HG03342 (cell line): ENCODE measurements around the gene MAG.

Source experiments
- ATAC-seq: cut with Tn5 transposase; IDR thresholded peaks from one replicate; pipeline ENCODE4 v1.9.1; 2021; ENCODE audit warnings: mild to moderate bottlenecking, moderate library complexity; ENCODE audit not compliant: unreplicated experiment

The MAG gene, protein sequence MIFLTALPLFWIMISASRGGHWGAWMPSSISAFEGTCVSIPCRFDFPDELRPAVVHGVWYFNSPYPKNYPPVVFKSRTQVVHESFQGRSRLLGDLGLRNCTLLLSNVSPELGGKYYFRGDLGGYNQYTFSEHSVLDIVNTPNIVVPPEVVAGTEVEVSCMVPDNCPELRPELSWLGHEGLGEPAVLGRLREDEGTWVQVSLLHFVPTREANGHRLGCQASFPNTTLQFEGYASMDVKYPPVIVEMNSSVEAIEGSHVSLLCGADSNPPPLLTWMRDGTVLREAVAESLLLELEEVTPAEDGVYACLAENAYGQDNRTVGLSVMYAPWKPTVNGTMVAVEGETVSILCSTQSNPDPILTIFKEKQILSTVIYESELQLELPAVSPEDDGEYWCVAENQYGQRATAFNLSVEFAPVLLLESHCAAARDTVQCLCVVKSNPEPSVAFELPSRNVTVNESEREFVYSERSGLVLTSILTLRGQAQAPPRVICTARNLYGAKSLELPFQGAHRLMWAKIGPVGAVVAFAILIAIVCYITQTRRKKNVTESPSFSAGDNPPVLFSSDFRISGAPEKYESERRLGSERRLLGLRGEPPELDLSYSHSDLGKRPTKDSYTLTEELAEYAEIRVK

GRCh38 chr19:35291916-35292315 is at the start of gene MAG:
Gene MAG (plus strand): TSS chr19:35292161. CDS start chr19:35295409, 3,248 bp downstream.
- no peak for ATAC-seq

GRCh38 chr19:35246466-35247092 is 45.4 kb upstream of the MAG start:
- ATAC-seq = no peak

- ATAC-seq = peak; percentile 36
Measured at GRCh38 chr19:35247526-35248309, 44.2 kb upstream of the MAG start.

GRCh38 chr19:35248310-35249145 is 43.4 kb upstream of the MAG start, which contains the start of gene LSR:
Gene LSR (plus strand): TSS chr19:35249002. CDS start chr19:35249023, 21 bp downstream.
- ATAC-seq = peak; percentile 71

- no peak for ATAC-seq
Measured at GRCh38 chr19:35249146-35249847, 42.7 kb upstream of the MAG start.

- no peak for ATAC-seq
Measured at GRCh38 chr19:35249848-35250711, 41.9 kb upstream of the MAG start.

- ATAC-seq = no peak
Measured at GRCh38 chr19:35251456-35251855, 40.5 kb upstream of the MAG start.

DNA sequence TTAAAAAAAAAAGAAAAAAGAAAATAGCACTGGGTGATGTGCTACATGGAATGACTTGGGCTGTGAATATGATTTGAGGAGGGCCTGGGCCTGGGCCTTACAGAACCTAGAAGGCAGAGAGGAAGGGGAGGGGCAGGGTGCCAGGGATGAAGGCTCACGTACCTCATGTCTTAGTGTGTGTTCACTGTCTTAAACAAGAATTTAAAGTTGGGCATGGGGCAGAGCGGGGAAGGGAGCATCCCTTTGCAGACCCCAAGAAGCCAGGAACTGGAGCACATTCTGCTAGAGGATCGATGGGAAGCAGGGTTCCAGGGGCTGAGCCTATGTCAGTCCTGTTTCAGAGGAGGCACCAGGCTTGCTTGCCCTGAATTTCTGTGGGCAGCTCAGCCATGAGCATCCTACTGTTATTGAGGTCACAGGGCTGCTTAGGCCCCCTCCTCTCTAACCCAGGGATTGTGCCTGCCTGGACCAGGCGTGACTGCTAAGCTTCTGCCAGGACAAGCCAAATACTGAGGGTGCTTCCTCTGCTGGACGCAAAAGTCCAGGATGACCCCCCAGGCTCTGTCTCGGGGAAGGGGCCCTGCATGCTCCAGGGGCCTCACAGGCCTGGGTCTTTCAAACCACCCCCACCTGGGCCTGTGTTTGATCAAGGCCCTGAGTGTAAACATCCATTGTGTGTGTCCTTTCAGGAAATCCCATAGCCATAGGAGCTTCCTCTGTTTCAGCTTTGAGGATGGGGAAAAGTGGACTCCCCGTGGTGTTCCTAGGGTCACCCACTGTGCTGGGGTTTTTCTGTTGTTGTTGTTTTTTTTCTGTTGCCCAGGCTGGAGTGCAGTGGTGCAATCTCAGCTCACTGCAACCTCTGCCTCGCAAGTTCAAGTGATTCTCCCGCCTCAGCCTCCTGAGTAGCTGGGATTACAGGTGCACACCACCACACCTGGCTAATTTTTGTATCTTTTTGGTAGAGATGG is 38.4 kb upstream of the MAG start:
- no peak for ATAC-seq

DNA sequence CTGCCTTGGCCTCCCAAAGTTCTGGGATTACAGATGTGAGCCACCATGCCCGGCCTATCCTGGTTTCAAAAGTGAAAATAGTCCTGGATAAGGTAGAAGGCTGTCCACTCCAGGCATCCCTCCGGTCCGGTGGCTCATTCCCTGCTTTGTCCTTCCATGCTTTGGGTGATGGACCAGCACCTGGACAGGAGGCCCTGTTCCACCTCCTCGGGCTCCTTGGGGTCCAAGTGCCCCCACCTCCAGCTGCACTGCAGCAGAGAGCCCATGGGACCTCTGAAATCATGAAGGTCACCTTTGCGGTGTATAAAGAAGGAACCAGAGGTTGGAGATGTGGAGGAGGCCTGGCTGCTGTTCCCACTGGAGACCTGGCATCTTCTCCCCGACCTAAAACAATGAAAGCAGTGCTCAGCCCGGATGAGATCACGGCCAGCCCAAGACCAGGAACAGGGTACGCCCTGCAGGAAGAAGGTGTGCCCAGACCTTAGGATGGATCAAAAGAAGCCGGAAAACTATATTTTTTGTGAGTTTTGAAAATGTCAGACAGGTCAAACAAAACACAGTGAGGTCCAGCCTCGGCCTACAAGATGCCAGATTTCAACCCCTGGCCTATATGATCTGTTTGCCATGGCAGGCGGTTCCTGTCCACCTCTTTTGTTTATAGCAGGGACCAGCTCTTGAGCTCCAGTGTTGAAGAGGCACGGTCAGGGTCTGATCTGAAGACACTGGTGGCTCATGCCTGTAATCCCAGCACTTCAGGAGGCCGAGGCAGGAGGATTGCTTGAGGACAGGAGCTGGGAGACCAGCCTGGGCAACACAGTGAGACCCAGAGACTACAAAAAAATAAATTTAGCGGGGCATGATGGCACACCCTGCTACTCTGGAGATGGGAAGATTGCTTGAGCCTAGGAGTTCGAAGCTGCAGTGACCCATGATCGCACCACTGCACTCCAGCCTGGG is 37.3 kb upstream of the MAG start:
- ATAC-seq = no peak

GRCh38 chr19:35256566-35256965 is 35.4 kb upstream of the MAG start:
- no peak for ATAC-seq

DNA sequence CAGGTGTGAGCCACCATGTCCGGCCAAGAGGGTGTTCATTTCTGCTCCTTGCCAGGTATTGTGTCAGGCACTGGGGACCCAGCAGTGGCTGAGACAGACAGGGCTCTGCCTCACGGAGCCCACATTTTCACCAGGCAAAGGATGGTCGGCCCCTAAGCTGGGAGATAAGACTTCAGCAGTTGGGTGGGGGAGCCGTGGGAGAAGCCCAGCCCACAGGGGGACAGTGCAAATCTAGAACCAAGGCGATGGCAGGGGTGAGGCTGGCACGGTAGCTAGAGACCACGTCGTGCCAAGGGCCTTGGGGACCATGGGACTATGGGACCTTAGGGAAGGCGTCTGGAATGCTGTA is 34.9 kb upstream of the MAG start:
- no peak for ATAC-seq

DNA sequence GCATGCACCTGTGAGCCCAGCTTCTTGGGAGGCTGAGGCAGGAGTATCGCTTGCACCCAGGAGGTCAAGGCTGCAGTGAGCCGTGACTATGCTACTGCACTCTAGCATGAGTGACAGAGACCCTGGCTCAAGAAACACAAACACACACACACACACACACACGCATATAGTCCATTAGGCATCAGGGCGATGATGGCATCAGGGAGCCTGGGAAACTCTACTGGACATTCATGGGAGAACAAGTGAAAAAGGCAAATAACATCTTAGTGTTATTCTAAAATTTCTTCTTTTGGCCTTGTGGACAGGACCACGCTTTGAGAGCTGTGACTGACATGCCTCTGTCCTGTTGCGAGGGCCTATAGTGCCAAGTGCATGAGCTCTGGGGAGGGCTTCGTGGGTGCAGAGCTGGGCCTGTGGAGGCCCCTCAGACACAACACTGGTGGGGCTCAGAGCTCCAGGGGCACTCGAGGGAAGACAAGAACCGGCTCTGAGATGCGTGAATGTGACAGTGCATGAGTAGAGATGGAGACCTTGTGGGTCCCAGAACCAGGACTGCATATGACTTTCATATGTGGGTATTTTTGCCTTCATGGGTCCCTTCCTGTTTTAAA is 31.2 kb upstream of the MAG start:
- no peak for ATAC-seq

DNA sequence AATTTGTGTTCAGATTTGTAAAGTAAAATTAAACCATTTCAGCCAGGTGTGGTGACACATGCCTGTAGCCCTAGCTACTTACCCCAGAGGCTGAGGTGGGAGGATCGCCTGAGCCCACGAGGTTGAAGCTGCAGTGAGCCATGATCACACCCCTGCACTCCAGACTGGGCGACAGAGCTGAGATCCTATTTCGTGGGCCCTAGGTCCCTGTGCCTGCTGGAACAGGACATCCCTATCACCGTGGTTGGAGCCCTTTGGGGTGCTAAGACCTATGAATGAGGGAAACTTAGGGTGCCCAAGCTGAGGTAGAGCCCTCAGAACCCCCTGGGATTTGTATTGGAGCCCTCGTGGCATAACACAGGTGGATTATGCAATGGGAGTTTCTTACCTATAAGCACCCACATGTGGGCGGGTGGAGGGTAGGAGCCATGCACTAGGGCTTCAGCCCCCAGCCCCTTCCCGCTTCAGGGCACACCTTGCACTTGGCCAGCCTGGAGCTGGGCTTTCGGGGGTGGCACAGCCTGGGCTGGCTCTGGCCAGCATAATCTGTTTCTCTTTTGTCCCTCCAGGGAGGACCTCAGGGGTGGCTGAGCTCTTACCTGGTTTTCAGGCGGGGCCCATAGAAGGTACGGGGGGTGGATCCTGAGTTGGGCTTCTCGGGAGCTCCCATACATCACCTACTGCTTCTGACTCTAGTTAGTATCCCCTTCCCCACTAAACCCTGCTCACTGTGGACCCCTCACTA is 30.4 kb upstream of the MAG start:
- ATAC-seq = no peak

DNA sequence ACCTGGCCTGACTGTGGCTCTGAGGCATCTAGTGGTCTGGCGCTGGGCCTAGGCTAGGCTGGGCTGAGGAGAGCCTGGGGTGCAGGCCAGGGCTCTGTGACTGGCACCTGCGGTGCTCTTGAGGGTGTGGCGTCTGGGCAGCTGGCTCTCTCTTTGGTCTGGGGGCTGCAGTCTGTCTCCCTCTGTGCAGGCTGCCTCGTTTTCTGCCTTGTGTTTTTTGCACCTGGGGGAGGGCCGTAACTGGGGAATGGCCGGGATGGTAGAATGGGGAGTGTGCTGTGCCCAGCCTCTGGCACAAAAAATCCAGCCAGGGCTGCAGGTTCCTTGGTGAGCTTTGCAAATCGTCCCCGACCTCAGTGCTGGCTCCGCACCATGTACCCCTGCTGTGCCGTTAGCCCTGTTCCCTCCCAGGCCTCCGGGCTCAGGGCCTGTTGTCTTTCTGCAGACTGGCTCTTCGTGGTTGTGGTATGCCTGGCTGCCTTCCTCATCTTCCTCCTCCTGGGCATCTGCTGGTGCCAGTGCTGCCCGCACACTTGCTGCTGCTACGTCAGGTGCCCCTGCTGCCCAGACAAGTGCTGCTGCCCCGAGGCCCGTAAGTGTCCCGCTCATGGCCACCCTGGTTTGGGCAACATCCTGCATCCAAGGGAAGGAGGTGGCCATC is 29.7 kb upstream of the MAG start:
- no peak for ATAC-seq
